ENCODE data around the gene ELMO1. TPM values are rescaled to one million over a fixed set of nuclear protein-coding genes. Genes with fewer than 3 reads are reported as not detected.

The ELMO1 gene
- total RNA-seq, 1 donor from 2014 or later, result 60.1 TPM

GRCh38 chr7:37363536-37364491, 84.8 kb downstream of the ELMO1 start:
- intact Hi-C loops (cut with DNase I), result no loop called here
- ATAC-seq (no peak), DNase-seq (no peak)
- H3K27ac ChIP-seq, result no peak overlapping the region
- H3K27me3 ChIP-seq (ENCODE audit: low read depth), result no peaks in the 10 kb centered on the region
- TF ChIP-seq CTCF (IDR thresholded peaks at IDR 0.05), result no peak
- no peaks in the 10 kb centered on the region for H3K36me3 ChIP-seq
- peaks cover 14% of the 10 kb centered on the region for H3K4me1 ChIP-seq
- H3K4me3 ChIP-seq, result no peak overlapping the region
- no peaks in the 10 kb centered on the region for H3K9me3 ChIP-seq

- Histone ChIP-seq H3K9me3 (no peaks in the 10 kb centered on the region), H3K27me3 (ENCODE audit: low read depth) (no peaks in the 10 kb centered on the region), H3K4me3 (no peak overlapping the region), H3K4me1 (peaks cover 19% of the 10 kb centered on the region), H3K27ac (no peak overlapping the region), H3K36me3 (no peaks in the 10 kb centered on the region)
- intact Hi-C loops (cut with DNase I), result no loop called here
- DNase-seq, result no peak
- TF ChIP-seq CTCF (IDR thresholded peaks at IDR 0.05), result no peak
- no peak for ATAC-seq
These were observed 85.9 kb downstream of the ELMO1 start for GRCh38 chr7:37362802-37363201.

- Histone ChIP-seq H3K9me3 (no peaks in the 10 kb centered on the region), H3K36me3 (no peaks in the 10 kb centered on the region), H3K4me3 (no peak overlapping the region), H3K4me1 (peaks cover 22% of the 10 kb centered on the region), H3K27me3 (ENCODE audit: low read depth) (no peaks in the 10 kb centered on the region), H3K27ac (no peak overlapping the region)
- intact Hi-C loops (cut with DNase I), result no loop called here
- DNase-seq (no peak), ATAC-seq (no peak)
- TF ChIP-seq CTCF (IDR thresholded peaks at IDR 0.05), result no peak
These were observed 88.2 kb downstream of the ELMO1 start for GRCh38 chr7:37360484-37360883.

- intact Hi-C loops (cut with DNase I), result no loop called here
- Histone ChIP-seq H3K9me3 (no peaks in the 10 kb centered on the region), H3K4me1 (peaks cover 28% of the 10 kb centered on the region), H3K4me3 (no peak overlapping the region), H3K27ac (no peak overlapping the region), H3K36me3 (no peaks in the 10 kb centered on the region), H3K27me3 (ENCODE audit: low read depth) (no peaks in the 10 kb centered on the region)
- TF ChIP-seq CTCF (IDR thresholded peaks at IDR 0.05), result no peak
- ATAC-seq, result no peak
- no peak for DNase-seq
These were observed 88.8 kb downstream of the ELMO1 start for GRCh38 chr7:37359662-37360444.

- no peaks in the 10 kb centered on the region for H3K27me3 ChIP-seq (ENCODE audit: low read depth)
- no peaks in the 10 kb centered on the region for H3K9me3 ChIP-seq
- intact Hi-C loops (cut with DNase I), result no loop called here
- H3K4me1 ChIP-seq, result peaks cover 35% of the 10 kb centered on the region
- H3K36me3 ChIP-seq, result no peaks in the 10 kb centered on the region
- TF ChIP-seq CTCF (IDR thresholded peaks at IDR 0.05), result no peak
- no peak for ATAC-seq
- no peak for DNase-seq
- no peak overlapping the region for H3K4me3 ChIP-seq
- no peak overlapping the region for H3K27ac ChIP-seq
These were observed 89.5 kb downstream of the ELMO1 start for GRCh38 chr7:37359180-37359579.

Data from lower lobe of right lung (tissue), 2 donors.